HepG2 (cell line): Measurements from ENCODE around the gene EEF1AKMT3. TPM values are rescaled to one million over a fixed set of nuclear protein-coding genes. Genes with fewer than 3 reads are reported as not detected.

Experiments used
- FOXA3 ChIP-seq: IDR thresholded peaks from 2 replicates; pipeline ENCODE4 v1.6.1; 2016; ENCODE audit warnings: missing genetic modification reagents, missing compliant biosample characterization
- GATAD2A ChIP-seq: IDR thresholded peaks from 2 replicates; pipeline ENCODE4 v1.6.1; 2016
- KLF9 ChIP-seq: IDR thresholded peaks from 2 replicates; pipeline ENCODE4 v1.6.1; 2016; ENCODE audit warnings: low read depth
- SAP130 ChIP-seq: IDR thresholded peaks from 2 replicates; pipeline ENCODE4 v1.6.1; 2016; ENCODE audit warnings: low read depth
- ZBTB7B ChIP-seq: sonication (generic); formaldehyde crosslinking; IDR thresholded peaks from 2 replicates; pipeline ENCODE4 v1.4.0; 2020; ENCODE audit warnings: missing genetic modification reagents
- ZNF12 ChIP-seq: sonication (generic); formaldehyde crosslinking; IDR thresholded peaks from 2 replicates; pipeline ENCODE4 v1.5.0; 2020; ENCODE audit warnings: missing genetic modification reagents
- polyA plus RNA-seq, 8 experiments: library from polyadenylated mRNA; depleted of rRNA in 3 of 8; stranded (reverse) in 7 of 8; unstranded in 1 of 8; fragments of >200 nt; fragmentation: Illumina TruSeq in 4 of 8; extraction: Trizol in 4 of 8; gene quantifications; 2 replicates each; pipeline versions ENCODE4 v1.2.1 to v1.2.3, GENCODE V29; 2011 to 2016; ENCODE audit warnings: low read depth in 4 of 8, missing spikeins in 1 of 8, mixed read lengths in 1 of 8; ENCODE audit not compliant: insufficient read depth in 1 of 8
- total RNA-seq, 5 experiments: library from RNA; depleted of rRNA; stranded (reverse); fragments of >200 nt; fragmentation: Illumina TruSeq; extraction: Trizol; gene quantifications; 2 replicates each; pipeline ENCODE4 v1.2.3, GENCODE V29; 2016; ENCODE audit warnings: low read depth in 1 of 5
- TF ChIP-seq, protein P1 (sequence below): sonication (generic); formaldehyde crosslinking; IDR thresholded peaks from 2 replicates; pipeline ENCODE4 v1.5.0; 2020; ENCODE audit warnings: mild to moderate bottlenecking, missing genetic modification reagents, borderline replicate concordance
- TF ChIP-seq, protein P2 (sequence below): sonication (generic); IDR thresholded peaks from 2 replicates; pipeline ENCODE4 v1.6.1; 2016; ENCODE audit warnings: low read depth, borderline replicate concordance
- TF ChIP-seq, protein P3 (sequence below): sonication (generic); formaldehyde crosslinking; IDR thresholded peaks from 2 replicates; pipeline ENCODE4 v1.5.0; 2020; ENCODE audit warnings: mild to moderate bottlenecking, missing genetic modification reagents, moderate library complexity
- TF ChIP-seq, protein P4 (sequence below): sonication (generic); formaldehyde crosslinking; IDR thresholded peaks from 2 replicates; pipeline ENCODE4 v1.4.0; 2020; ENCODE audit warnings: missing genetic modification reagents, borderline replicate concordance
- TF ChIP-seq, protein P5 (sequence below): sonication (generic); formaldehyde crosslinking; IDR thresholded peaks from 2 replicates; pipeline ENCODE4 v1.9.0; 2021; ENCODE audit warnings: missing genetic modification reagents, borderline replicate concordance

Gene EEF1AKMT3
- total and polyA plus RNA-seq, 2 of the 13 experiments (the other 11 are each of a cell fraction or from before 2014, with no cell fraction given), result 4.7 to 11.4 TPM

DNA sequence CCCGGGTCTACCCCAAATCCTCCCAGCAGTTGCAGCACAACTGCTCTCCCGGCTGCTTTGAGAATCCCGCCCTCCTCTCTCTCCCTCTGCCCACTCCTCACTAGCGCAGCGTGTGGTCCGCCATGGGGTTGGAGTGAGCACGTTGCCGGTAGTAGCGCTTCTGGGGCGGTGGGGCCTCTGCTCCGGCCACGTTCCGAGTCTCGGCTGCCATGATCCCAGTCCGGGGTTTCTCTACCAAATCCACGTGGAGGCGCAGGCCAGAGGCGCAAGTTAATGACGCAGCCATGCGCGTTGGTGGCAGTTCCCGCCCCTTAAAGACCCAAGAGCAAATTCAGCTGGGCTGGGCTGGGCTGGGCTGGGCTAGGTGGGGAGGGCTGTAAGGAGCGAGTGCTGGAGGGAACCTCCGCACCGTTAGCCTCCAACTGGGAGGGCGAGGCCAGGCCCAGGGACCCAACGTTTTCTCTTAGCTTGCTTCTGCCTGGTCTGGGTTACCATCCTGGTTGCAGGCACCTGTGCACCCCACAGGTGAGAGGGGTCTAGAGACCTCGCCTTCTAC lies 463 bp upstream of the EEF1AKMT3 start, which contains the start of gene METTL1 (continued):
- TF ChIP-seq SAP130 (CRISPR knock-in tag), result peak; percentile 100
- TF ChIP-seq, protein P1, sequence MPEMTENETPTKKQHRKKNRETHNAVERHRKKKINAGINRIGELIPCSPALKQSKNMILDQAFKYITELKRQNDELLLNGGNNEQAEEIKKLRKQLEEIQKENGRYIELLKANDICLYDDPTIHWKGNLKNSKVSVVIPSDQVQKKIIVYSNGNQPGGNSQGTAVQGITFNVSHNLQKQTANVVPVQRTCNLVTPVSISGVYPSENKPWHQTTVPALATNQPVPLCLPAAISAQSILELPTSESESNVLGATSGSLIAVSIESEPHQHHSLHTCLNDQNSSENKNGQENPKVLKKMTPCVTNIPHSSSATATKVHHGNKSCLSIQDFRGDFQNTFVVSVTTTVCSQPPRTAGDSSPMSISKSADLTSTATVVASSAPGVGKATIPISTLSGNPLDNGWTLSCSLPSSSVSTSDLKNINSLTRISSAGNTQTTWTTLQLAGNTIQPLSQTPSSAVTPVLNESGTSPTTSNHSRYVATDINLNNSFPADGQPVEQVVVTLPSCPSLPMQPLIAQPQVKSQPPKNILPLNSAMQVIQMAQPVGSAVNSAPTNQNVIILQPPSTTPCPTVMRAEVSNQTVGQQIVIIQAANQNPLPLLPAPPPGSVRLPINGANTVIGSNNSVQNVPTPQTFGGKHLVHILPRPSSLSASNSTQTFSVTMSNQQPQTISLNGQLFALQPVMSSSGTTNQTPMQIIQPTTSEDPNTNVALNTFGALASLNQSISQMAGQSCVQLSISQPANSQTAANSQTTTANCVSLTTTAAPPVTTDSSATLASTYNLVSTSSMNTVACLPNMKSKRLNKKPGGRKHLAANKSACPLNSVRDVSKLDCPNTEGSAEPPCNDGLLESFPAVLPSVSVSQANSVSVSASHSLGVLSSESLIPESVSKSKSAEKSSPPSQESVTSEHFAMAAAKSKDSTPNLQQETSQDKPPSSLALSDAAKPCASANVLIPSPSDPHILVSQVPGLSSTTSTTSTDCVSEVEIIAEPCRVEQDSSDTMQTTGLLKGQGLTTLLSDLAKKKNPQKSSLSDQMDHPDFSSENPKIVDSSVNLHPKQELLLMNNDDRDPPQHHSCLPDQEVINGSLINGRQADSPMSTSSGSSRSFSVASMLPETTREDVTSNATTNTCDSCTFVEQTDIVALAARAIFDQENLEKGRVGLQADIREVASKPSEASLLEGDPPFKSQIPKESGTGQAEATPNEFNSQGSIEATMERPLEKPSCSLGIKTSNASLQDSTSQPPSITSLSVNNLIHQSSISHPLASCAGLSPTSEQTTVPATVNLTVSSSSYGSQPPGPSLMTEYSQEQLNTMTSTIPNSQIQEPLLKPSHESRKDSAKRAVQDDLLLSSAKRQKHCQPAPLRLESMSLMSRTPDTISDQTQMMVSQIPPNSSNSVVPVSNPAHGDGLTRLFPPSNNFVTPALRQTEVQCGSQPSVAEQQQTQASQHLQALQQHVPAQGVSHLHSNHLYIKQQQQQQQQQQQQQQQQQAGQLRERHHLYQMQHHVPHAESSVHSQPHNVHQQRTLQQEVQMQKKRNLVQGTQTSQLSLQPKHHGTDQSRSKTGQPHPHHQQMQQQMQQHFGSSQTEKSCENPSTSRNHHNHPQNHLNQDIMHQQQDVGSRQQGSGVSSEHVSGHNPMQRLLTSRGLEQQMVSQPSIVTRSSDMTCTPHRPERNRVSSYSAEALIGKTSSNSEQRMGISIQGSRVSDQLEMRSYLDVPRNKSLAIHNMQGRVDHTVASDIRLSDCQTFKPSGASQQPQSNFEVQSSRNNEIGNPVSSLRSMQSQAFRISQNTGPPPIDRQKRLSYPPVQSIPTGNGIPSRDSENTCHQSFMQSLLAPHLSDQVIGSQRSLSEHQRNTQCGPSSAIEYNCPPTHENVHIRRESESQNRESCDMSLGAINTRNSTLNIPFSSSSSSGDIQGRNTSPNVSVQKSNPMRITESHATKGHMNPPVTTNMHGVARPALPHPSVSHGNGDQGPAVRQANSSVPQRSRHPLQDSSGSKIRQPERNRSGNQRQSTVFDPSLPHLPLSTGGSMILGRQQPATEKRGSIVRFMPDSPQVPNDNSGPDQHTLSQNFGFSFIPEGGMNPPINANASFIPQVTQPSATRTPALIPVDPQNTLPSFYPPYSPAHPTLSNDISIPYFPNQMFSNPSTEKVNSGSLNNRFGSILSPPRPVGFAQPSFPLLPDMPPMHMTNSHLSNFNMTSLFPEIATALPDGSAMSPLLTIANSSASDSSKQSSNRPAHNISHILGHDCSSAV (CRISPR knock-in tag), result 0 out of 2 replicates have a peak, but pooled peaks have one; percentile 59
- TF ChIP-seq, protein P2, sequence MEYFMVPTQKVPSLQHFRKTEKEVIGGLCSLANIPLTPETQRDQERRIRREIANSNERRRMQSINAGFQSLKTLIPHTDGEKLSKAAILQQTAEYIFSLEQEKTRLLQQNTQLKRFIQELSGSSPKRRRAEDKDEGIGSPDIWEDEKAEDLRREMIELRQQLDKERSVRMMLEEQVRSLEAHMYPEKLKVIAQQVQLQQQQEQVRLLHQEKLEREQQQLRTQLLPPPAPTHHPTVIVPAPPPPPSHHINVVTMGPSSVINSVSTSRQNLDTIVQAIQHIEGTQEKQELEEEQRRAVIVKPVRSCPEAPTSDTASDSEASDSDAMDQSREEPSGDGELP, result peak; percentile 87; the same call in 1 of the 2 replicates
- TF ChIP-seq, protein P3, sequence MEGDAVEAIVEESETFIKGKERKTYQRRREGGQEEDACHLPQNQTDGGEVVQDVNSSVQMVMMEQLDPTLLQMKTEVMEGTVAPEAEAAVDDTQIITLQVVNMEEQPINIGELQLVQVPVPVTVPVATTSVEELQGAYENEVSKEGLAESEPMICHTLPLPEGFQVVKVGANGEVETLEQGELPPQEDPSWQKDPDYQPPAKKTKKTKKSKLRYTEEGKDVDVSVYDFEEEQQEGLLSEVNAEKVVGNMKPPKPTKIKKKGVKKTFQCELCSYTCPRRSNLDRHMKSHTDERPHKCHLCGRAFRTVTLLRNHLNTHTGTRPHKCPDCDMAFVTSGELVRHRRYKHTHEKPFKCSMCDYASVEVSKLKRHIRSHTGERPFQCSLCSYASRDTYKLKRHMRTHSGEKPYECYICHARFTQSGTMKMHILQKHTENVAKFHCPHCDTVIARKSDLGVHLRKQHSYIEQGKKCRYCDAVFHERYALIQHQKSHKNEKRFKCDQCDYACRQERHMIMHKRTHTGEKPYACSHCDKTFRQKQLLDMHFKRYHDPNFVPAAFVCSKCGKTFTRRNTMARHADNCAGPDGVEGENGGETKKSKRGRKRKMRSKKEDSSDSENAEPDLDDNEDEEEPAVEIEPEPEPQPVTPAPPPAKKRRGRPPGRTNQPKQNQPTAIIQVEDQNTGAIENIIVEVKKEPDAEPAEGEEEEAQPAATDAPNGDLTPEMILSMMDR (CRISPR knock-in tag), result peak; percentile 39; the same call in 1 of the 2 replicates
- no peak; the same call in none of the 2 replicates for TF ChIP-seq KLF9
- peak; percentile 56; the same call in 1 of the 2 replicates for TF ChIP-seq FOXA3
- TF ChIP-seq GATAD2A (CRISPR knock-in tag), result peak; percentile 37; the same call in 1 of the 2 replicates
- TF ChIP-seq, protein P4, sequence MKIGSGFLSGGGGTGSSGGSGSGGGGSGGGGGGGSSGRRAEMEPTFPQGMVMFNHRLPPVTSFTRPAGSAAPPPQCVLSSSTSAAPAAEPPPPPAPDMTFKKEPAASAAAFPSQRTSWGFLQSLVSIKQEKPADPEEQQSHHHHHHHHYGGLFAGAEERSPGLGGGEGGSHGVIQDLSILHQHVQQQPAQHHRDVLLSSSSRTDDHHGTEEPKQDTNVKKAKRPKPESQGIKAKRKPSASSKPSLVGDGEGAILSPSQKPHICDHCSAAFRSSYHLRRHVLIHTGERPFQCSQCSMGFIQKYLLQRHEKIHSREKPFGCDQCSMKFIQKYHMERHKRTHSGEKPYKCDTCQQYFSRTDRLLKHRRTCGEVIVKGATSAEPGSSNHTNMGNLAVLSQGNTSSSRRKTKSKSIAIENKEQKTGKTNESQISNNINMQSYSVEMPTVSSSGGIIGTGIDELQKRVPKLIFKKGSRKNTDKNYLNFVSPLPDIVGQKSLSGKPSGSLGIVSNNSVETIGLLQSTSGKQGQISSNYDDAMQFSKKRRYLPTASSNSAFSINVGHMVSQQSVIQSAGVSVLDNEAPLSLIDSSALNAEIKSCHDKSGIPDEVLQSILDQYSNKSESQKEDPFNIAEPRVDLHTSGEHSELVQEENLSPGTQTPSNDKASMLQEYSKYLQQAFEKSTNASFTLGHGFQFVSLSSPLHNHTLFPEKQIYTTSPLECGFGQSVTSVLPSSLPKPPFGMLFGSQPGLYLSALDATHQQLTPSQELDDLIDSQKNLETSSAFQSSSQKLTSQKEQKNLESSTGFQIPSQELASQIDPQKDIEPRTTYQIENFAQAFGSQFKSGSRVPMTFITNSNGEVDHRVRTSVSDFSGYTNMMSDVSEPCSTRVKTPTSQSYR, result no peak
- TF ChIP-seq, protein P5, sequence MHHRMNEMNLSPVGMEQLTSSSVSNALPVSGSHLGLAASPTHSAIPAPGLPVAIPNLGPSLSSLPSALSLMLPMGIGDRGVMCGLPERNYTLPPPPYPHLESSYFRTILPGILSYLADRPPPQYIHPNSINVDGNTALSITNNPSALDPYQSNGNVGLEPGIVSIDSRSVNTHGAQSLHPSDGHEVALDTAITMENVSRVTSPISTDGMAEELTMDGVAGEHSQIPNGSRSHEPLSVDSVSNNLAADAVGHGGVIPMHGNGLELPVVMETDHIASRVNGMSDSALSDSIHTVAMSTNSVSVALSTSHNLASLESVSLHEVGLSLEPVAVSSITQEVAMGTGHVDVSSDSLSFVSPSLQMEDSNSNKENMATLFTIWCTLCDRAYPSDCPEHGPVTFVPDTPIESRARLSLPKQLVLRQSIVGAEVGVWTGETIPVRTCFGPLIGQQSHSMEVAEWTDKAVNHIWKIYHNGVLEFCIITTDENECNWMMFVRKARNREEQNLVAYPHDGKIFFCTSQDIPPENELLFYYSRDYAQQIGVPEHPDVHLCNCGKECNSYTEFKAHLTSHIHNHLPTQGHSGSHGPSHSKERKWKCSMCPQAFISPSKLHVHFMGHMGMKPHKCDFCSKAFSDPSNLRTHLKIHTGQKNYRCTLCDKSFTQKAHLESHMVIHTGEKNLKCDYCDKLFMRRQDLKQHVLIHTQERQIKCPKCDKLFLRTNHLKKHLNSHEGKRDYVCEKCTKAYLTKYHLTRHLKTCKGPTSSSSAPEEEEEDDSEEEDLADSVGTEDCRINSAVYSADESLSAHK (CRISPR knock-in tag), result peak; percentile 44; the same call in 1 of the 2 replicates
- TF ChIP-seq ZBTB7B (CRISPR knock-in tag), result peak; percentile 42; the same call in 1 of the 2 replicates
- 0 out of 2 replicates have a peak, but pooled peaks have one; percentile 30 for TF ChIP-seq ZNF12 (CRISPR knock-in tag)
